GM12864 (cell line): ENCODE results near the gene PCDHA6.
"Not testable (repeated sequence)": the region's sequence is repeated elsewhere in the genome, so short reads cannot be mapped to it uniquely, and the experiment has no call there.

Source experiments
- DNase-seq: peaks from one replicate; pipeline ENCODE4 v3.0.0-alpha.2; 2011; ENCODE audit warnings: low read depth
- H3K4me3 ChIP-seq: 2 replicates; pipeline ENCODE4 v1.5.1; 2011; ENCODE audit warnings: mild to moderate bottlenecking, low read depth, low read length, control low read depth
- CTCF ChIP-seq: IDR thresholded peaks from 2 replicates; pipeline ENCODE4 v1.5.1; 2011; ENCODE audit warnings: low read depth, mild to moderate bottlenecking, moderate library complexity, low read length, control low read depth, inconsistent platforms; ENCODE audit errors: missing control alignments

The PCDHA6 gene

GRCh38 chr5:140827704-140828361, at the start of gene PCDHA6:
TSS of gene PCDHA6 (plus strand) at chr5:140827960. CDS start at chr5:140828092, 132 bp downstream.
- H3K4me3 ChIP-seq, result no peak within 1 kb of the TSS
- no peak for DNase-seq
- no peak for TF ChIP-seq CTCF

GRCh38 chr5:140780512-140780911, 47.2 kb upstream of the PCDHA6 start:
- no peak for TF ChIP-seq CTCF
- H3K4me3 ChIP-seq, result no peak overlapping the region
- no peak for DNase-seq

- no peak within 1 kb of the TSS for H3K4me3 ChIP-seq
- no peak for TF ChIP-seq CTCF
- no peak for DNase-seq
Measured at GRCh38 chr5:140785905-140786686, 41.7 kb upstream of the PCDHA6 start, which contains the start of gene PCDHA1. TSS of gene PCDHA1 (plus strand) at chr5:140786140.

GRCh38 chr5:140787422-140787821, 40.3 kb upstream of the PCDHA6 start:
- not testable (repeated sequence) for H3K4me3 ChIP-seq, DNase-seq

GRCh38 chr5:140787849-140788504, 39.8 kb upstream of the PCDHA6 start:
- H3K4me3 ChIP-seq, DNase-seq: not testable (repeated sequence)

GRCh38 chr5:140791089-140791488, 36.7 kb upstream of the PCDHA6 start:
- H3K4me3 ChIP-seq, result no peak overlapping the region
- DNase-seq, result no peak
- TF ChIP-seq CTCF, result no peak

- H3K4me3 ChIP-seq, result no peak within 1 kb of the TSS
- no peak for TF ChIP-seq CTCF
- DNase-seq, result no peak
Measured at GRCh38 chr5:140794595-140795258, 33.0 kb upstream of the PCDHA6 start, which contains the start of gene PCDHA2. TSS of gene PCDHA2 (plus strand) at chr5:140794852.
